Fibroblast of skin of back (primary cell): ENCODE data around the gene DLX3. TPM values are rescaled to one million over a fixed set of nuclear protein-coding genes. Genes with fewer than 3 reads are reported as not detected.
"Not testable (repeated sequence)": the region's sequence is repeated elsewhere in the genome, so short reads cannot be mapped to it uniquely, and the experiment has no call there.

Experiments
- DNase-seq: peaks from one replicate; pipeline ENCODE4 v3.0.0-alpha.2; 2013
- polyA plus RNA-seq, 2 experiments: library from polyadenylated mRNA; unstranded; fragments of 120-200 nt; gene quantifications; one replicate each; pipeline ENCODE4 v1.2.1, GENCODE V29; 2013; ENCODE audit not compliant: insufficient read length in 2 of 2

Gene DLX3
- not detected for polyA plus RNA-seq (2013, experiment 1 of 2; ENCODE audit: insufficient read length)
- not detected for polyA plus RNA-seq (2013, experiment 2 of 2; ENCODE audit: insufficient read length)

DNA sequence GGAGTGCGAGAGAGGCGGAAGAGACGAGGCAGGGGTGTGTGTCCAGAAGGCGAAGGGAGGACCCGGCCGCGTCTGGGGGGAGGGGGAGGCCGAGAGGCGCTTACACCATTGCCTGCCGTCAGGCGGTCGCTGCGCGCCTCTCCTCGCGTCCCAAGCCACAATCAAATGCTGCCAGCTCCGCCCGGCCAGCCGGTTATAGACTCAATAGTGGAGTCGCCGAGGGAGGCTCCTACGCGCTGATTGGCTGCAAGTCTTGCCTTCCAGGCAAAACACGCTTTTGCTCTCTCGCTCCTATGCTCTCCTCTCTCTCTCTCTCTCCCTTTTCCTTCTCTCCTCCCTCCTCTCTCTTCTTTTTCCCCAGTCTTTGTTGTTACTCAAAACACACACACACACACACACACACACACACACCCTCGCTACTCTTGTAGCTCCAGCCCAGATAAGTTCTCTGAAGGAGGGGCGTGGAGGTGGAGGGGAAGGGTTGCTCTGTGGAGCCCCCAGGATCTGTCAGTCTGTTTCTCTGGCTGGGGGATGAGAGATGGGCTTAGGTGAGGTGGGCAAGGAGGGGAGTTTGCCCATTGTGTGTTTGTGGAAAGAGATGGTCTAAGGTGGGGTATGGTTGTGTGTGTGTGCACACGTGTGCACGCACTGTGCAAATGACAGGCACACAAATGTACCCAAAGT lies at the start of gene DLX3:
Gene DLX3, minus strand, starts transcription at position 170 of the 684 bp plus-strand sequence. CDS start 226 bp downstream, outside the sequence.
- DNase-seq = peak; percentile 74

DNA sequence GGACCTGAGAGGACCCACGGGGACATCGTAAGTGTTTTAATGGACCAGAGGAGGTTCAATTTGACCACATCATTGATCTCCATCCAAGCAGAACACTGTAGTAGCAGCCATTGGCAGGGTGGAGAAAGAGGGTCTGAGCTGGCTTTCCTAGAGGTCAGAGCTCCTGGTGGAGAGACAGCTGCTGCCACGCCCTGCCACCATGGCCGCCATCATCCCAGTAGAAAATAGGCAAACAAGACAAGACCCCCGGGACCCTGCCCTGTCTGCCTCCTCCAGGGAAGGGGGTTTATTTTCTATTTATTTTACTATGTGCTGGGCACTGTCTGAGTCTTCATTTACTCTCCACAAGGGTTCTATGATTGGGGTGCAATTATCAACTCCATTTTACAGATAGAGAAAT lies 49.5 kb upstream of the DLX3 start:
- DNase-seq = no peak

DNA sequence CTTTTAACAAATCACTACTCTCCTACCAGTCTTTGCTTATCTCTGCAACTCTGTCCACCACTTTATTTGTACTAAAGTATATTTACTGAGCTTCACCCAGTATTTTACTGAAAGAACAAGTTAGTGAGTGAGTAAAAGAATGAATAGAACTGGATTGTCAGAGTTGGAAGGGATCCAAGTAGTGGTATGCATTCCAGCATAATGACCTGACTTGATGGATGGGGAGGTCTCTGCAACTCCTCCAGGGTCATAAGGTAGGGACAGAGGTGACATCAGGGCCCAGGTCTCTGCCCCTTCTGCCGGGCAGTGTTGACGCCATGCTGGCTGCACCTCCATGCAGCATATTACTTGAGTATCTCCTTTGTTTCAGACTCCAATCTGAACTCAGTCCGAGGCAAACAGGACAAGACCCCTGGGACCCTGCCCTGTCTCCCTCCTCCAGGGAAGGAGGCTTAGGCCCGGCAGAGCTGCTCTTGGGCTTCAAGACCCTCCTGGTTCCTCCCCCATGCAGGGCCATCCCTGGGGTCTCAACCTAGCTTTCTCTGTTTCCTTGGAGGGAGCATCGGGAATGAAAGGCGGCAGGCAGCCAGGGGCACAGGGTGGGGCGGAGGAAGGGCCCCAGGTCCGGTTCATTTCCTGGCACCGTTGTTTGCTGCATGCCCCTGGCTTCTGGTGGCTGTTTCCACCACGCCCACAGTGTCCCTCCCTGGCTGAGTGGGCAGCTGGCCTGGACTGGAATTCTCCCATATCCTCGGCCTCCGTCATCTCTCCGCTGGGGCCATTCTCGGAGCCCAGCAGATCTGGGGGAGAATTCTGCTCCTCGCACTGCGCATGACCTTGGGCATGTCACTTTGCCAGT lies 48.5 kb upstream of the DLX3 start:
- peak; percentile 65 for DNase-seq

DNA sequence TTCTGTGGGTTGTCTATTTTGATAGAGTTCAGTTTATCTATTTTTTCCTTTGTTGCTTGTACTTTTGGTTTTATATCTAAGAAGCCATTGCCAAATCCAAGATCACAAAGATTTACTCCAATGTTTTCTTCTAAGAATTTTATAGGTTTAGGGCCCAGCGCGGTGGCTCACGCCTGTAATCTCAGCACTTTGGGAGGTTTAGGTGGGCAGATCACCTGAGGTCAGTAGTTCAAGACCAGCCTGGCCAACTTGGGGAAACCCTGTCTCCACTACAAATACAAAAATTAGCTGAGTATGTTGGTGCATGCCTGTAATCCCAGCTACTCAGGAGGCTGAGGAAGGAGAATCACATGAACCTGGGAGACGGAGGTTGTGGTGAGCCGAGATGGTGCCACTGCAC lies 47.2 kb upstream of the DLX3 start:
- no peak for DNase-seq

DNA sequence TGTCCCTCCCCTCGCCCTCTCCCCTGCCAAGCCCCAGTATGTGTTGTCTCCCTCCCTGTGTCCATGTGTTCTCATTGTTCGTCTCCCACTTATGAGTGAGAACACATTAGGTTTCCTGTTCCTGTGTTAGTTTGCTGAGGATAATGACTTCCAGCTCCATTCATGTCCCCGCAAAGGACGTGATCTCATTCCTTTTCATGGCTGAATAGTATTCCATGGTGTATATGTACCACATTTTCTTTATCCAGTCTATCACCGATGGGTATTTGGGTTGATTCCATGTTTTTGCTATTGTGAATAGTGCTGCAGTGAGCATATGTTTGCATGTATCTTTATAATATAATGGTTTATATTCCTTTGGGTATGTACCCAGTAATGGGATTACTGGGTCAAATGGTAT lies 45.5 kb upstream of the DLX3 start:
- DNase-seq = not testable (repeated sequence)

DNA sequence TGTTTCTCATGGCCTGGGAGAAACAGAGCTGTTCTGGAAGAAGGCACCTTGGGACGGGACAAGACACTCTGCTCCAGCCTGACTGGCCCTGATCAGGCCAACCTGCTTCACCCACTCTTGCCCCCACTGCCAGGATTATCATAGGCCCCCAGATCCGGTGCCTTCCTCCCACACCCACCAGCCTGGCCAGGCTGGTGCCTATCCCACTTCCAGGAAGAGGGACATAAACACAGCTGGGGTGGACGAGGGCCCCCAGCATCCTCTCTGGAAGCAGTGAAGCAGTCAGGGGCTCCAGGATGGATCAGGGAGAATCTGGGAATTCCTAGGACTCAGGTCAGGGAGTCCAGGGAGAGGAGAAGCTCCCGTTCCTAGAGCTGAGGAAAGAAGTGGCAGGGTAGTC lies 44.0 kb upstream of the DLX3 start:
- no peak for DNase-seq

DNA sequence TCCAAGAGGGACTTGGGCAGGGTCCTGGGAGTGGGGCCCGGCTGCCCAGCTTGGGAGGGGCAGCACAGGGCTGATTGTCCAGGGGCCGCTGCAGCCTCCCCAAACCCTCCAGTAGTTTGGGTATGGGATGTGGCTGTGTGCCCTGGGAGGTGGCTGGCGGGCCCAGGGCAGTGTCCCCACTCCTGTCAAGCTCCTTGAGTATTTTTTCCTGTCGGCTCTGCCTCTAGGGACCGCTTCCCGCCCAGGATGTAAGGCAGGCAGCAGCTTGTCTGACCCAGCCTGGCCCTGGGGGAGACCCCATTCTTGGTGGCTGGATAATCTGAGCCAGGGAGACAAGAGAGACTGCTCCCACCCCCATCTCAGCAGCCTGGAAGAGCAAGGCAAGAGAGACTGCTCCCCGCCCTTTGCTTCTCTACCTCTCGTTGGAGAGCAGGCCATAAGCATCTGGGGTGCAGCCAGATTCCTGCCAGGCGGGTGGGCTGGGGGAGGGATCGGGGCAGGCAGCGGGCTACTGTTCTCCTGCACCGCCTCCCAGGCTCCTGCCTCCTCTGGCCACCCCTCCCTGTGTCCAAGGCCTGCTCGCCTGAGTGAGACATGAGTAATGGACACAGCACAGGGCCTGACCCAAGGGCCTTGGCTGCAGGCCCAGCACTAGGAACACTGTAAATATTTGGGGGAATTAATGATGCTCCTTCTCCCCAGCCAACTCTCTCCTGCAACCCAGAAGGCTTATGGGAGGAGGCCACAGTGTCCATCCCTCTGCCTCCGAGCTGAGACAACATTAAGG lies 42.5 kb upstream of the DLX3 start:
- DNase-seq = peak; percentile 78

DNA sequence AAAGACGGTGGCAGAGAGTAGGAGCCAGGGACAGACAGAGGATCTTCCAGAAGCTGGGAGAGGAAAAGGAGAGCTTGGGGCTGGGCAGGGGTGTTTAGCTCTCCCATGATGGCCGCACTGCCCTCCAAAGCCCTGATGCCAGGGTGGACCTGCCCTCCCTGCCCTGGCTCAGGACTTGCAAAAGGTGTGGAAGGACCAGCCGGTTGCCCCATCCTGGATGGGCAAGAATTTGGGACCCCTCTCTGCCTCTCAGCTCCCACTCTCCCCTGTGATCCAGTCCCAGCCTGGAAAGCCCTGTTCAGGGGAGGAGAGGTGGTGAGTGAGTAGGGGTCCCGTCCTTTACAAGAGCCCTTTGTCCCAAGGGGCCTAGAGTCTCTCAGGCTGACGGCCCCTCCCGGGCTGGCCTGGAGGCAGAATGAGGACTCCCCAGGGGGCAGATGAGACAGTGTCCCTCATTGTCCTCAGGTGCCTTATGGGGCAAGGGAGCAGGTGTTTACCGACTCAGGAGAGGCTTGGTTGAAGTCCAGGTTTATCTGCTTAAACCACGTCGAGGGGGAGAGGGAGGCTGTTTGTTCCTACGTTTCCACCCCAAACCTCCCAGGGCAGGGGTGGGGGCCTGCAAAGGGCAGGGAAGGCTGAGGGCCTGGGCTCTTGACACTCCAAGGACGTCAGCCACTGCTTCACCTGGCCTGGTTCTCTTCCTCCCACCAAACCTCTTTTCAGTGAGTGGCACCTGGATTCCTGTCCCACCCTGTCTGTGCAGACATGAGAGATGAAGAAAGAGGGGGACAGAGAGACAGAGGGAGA lies 41.6 kb upstream of the DLX3 start:
- DNase-seq = no peak

DNA sequence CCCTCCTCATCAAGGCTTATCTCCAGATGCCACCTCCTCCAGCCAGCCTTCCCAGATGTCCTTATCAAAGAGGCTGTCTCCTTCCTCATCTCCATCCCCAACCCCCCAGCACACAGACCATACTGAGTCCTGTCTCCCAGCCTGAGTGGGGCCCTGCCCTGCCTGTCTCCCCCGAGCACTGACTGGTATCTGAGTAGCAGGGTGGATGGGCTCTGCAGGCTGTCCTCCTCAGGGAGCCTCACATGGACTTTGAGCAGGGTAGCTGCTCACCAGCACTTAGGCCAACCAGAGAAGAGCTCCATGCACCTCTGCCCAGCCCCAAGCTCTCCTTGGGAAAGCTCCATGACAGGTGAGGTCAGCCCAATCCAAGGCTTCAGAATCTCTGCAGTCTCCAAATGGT lies 40.9 kb upstream of the DLX3 start:
- no peak for DNase-seq

DNA sequence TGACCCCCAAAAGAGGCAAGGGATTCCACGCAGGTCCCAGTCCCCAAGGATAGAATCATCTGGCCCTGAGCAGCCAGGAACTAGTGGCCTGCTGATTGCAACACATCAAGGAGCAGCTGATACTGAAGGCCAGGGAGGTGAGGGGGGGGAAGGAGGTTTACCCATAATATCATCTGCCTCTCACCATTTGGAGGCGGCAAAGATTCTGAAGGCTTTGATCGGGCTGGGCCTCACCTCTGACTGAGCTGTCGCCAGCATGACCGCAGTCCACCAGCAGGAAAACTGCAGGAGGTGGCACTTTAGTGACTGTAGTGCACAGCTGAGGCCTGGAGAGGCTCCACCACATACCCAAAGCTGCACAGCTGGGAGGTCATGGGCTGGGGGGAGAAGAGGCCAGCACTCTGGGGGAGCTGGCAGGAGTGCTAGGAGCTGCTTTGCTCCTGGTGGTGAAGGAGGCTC lies 40.4 kb upstream of the DLX3 start:
- no peak for DNase-seq

DNA sequence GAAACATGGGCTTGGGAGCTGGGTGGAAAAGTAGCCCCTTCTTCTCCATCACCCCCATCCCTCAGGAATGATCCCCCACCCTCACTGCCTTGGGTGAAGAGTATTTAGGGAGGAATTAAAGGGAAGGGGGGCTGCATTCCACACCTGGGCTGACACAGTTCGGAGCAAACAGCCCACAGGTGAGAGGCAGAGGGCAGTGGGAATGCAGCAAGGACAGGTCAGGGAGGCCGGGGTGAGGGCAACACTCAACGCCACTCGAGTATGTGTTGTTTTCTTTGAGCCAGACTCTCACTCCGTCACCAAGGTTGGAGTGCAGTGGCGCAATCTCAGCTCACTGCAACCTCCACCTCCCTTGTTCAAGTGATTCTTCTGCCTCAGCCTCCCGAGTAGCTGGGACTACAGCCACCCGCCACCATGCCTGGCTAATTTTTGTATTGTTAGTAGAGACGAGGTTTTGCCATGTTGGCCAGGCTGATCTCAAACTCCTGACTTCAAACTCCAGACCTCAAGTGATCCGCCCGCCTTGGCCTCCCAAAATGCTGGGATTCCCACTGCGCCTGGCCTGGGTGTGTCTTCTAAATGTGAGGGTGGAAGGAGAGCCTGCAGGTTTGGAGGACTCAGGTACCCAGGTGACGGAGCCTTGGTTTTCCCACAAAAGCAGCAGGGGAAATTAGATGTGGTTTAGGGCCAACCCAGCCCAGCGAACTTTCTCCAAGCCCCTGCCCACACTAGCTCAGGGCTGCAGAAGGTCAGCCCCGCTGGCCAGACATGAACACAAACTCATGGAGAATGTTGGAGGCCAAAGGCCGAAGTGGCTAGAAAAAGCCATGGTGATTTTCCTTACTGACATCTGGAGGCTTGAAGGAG lies 39.7 kb upstream of the DLX3 start:
- no peak for DNase-seq

DNA sequence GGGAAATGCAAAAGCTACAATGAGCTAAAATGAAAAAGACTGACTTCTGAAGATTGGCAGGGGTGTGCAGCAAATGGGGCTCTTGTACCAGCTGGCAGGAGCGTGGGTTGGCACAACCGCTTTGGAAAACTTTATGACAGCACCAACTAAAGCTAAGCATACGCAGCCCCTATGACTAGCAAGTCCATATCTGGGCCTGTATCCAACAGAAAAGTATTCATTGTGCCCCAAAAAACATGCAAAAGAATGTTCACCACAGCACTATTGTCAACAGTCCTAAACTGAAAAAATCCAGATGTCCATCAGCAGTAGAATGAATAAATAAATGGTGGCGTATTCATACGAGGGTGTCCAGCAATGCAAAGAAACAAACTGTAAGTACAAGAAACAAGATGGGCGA lies 38.3 kb upstream of the DLX3 start:
- peak; percentile 73 for DNase-seq

DNA sequence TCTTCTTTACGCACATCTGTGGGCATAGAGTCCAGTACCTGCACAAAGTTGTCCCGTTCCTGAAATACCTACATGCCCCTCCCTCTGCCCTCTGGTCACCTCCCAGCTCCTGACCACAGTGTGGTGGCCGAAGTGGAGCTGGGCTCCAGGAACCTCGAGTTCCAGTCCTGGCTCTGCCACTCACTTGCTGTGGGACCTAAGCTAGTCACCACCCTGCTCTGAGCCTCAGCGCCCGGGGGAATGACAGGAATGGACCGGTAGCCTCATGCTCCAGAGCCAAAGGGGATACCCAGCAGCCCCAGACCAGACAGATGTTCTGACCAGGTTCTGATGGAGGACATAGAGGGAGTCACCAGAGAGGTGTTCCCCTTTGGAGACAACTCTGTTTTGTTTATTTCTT lies 34.2 kb upstream of the DLX3 start:
- DNase-seq = no peak

DNA sequence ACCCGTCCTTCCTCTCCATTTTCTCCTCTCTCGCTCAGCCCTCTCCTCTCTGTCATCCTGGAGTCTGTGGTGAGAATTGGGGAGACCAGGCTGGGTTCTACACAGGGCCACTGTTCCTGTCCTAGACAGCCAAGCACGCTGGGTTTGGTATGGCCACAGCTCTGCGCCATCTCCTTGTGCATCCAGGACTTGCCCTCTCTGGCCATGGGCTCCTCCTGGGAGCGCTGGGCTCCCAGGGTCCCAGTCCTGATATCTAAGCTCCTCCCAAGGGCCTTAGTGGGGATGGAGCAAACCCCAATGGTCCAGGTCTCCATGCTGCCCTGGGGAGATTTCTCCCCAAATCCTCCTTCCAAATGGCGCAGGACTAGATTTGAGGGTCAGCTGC lies 33.7 kb upstream of the DLX3 start:
- no peak for DNase-seq

DNA sequence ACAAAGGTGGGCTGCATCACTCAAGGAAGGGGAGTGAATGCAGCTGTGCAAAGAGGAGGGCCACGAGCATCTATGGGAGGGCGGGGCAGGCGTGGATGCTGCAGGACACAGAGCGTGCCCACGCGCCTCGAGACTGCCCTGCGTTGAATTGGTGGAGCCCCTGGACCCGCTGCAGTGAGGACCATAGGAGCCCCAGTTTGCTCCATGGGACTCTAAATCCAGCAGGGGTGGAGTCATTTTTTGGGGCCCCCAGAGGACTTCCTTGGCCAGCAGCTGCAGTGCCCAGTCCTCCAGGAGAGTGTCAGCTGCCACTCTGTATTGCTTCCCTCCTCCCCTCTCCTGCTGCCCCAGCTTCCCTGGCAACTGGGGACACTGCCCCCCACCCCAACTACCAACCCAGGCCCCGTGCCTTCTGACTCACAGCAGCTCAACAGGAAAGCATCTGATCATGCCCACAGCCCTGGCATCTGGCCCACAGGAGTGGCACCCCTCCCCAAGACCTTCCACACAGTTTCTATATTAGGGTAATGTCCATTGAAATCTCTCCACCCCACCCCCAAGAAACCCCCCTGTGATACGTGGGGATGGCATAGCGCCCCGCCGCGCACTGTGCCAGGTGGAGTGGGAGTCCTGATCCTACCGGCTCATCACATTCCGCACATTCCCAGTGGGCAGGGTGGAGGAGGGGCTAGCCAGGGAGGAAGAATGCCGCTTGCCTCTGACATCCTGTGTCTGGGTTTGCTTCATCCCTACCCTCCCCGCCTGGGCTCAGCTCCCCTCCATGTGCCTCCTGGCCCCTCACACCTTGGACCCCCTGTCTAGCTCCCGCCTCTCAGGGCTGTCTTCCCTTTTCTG lies 33.1 kb upstream of the DLX3 start:
- peak; percentile 84 for DNase-seq

DNA sequence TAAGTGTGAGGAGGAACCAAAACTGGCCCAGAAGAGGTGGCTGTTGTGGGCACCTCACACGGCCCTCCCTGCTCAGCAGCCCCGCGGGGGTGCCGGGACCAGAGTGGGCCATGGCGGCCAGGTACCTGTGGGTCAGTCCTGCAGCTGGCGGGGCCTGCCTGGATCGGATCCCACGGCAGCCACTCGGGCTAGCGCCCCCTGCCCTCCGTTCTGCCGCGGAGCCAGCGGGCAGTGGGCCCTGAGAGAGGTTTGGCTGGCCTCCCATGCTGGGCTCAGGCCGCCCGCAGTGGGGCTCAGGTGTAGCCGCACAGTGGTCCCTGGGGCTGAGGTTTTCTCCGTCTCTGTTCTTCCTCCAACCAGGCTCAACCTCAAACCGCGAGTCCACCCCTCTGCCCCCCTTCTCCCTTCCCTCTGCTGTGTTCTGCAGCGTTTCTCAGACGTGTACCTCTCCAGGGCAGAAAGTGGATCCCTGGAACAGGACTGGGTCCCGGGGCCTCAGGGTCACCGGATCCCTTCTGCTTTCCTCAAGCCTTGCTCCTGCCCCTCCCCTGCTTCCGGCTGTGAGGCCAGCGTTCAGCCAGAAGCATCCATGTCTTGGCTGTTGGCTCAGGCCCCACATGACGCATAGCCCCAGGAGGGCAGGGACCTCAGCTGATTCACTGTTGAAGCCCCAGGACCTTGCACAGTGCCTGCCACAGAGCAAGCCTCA lies 32.3 kb upstream of the DLX3 start:
- peak; percentile 98 for DNase-seq

DNA sequence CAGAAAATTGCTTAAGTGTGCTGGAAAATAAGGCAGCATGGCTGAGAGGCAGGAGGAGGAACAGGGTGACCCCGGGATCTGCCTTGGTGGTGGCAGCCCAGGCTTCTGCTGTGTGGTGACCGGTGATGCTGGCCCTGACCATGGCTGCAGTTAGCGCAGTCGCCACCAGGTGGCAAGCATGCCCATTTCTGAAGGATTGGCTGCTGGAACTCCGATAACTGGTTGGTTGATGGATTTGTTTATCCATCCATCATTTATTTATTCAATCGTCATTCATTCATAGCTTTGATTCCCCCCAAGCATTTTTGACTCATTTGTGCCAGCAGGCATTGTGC lies 31.8 kb upstream of the DLX3 start:
- peak; percentile 86 for DNase-seq

DNA sequence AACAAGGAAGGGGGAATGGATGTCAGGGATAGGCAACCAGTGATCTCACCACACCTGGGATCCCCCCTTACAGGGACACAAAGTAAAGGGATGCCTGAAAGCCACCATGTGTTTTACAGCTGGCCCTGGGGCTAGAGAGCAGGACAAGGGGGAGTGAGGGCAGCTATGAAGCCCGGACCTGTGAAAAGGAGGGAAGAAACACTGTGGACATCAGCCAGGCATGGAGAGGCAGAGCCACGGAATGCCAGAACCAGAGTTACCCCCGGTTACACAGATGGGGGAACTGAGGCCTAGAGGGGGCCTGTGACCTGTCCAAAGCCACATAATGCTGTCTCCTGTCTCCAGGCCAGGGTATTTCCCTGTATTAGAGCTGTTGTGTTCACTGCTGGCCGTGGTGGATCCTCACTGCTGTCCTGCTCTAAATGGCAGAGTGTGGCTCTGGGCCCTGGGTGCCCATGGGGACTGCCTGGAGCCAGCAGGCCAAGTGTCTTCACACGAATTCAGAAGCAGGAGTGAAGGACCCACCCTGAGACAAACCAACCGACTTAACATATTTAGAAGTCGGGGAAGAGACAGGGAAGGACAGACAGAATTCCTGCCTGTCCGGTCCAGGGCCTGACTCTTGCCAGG lies 31.1 kb upstream of the DLX3 start:
- no peak for DNase-seq

DNA sequence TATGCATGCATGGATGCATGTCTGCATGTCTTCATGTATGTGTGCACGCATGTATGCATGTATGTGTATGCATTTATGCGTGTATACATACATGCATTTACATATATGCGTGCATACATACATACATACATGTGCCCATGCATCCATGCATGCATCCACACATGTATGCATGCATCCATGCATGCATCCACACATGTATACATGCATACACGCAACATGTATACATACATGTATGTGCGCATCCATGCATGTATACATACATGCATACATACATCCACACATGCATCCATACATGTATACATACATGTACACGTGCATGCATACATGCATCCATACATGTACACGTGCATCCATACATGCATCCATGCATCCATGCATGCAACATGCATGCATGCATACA lies 29.8 kb upstream of the DLX3 start:
- no peak for DNase-seq
